NCI-H1092 (cell line): ENCODE data around the gene PPP6R2.

Experiments
- DNase-seq: peaks from one replicate; lab custom pipeline; 2025; lab: John Stamatoyannopoulos, UW

PPP6R2 gene

DNA sequence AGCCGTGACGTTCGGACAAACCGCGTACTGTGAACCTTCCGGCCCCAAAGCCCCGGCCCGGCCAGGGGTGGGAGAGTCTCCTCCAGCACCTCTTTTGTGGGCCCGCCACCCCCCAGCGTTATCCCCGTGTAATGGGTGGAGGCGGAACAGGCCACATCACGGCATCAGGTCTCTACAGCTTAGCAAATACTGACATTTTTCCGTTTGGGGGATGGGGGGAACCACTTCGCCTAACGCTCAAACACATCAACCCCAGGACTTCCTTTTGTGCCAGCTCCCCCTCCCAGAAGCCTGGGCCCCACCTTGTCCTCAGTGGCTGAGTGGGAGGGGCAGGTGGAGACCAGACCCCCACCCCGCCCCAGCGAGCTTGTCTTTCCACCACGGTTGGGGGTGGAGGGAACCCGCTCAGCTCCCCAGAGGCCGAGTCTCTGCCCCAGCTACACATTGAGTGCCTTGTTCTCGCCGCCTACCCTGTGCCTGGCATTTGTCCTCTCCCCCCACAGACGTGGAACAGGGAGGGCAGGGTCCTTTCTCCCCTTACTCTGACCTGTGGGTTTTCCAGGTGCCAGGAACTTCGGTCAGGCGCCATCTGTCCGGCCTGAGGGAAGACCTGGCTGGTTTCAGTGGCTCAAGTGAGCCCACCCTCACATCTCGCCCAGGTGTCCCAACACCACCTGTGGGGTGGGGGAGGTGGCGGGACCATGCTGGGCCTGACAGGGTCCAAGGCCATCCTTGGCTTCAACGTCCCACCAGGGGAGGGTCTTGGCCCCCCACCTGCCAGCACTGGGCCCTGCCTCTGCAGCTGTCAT is 102.1 kb downstream of the PPP6R2 start:
- DNase-seq, result no peak

DNA sequence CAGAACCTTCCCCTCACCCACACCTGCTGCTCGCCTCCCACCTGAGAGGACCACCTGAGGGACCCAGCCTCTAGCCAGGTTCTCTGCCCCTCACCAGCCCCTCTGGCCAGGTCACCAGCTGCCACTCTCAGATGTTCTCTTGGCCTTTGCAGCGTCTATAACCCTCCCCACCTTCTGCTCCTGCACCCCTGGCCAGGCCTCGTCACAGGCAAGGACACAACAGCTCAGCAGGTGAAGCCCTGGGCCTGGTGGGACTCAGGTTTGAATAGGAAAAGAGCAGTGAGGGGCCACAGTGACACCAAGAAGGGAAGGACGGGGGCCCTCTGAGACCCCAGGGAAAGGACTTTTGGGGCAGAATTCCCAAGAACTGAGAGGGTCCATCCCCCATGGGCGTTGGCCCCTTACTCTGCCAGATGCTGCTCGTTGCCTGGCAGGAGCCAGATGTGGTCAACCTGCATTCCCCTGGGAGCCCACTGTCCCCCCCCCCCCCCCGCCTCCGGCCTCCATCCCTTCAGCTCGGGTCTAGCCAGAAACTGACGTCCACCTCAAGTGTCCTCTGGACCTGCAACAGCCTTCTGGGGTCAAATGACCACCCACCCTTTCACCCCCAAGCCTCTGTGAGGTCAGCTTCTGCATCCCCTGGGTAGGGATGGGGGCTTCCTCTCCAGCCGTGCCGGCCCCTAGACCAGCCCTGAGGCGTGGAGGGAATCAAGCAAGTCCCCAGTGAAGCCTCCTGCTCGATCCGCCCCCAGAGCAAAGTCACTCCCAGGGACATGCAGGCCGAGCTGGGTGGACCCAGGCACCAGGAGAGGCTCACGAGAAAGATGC is 103.0 kb downstream of the PPP6R2 start:
- no peak for DNase-seq

DNA sequence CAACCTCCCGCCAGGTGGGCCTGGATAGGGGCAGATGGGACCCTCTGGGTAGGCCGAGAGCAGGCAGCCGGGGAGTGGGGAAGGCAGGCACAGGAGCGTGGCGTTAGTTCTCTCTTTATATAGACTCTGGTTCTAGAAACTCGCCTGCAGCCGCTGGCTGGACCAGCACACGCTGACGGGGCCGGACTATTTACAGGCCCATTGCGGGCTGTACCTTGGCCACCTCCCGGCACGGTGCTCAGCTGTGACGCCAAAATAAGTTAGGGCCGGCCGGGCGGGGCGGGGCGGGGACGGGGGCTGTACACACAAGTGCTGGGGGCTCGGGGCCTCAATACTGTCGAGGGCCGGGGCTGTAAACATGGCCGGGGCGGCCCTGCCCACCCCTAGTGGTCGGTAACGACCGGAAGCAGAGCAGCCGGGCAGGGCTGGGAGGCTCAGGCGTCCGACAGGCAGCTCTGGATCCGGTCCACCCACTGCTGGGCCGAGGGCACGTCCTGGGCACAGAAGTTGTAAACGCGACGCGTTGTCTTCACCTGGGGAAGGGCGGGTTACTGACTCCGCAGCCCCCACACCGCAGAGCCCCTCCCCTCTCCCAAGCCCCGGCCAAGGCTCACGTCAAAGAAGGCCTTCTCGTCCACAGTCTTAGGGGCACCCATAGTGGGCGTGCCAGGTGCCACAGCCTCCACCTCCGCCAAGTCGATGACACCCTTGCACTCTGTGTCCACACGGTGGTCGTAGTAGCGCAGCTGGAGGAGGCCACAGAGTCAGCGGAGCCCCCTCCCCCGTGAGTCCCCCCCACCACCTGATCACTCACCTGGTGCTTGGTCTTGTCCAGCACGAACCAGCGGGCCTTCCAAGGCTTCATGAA is 103.8 kb downstream of the PPP6R2 start:
- no peak for DNase-seq

DNA sequence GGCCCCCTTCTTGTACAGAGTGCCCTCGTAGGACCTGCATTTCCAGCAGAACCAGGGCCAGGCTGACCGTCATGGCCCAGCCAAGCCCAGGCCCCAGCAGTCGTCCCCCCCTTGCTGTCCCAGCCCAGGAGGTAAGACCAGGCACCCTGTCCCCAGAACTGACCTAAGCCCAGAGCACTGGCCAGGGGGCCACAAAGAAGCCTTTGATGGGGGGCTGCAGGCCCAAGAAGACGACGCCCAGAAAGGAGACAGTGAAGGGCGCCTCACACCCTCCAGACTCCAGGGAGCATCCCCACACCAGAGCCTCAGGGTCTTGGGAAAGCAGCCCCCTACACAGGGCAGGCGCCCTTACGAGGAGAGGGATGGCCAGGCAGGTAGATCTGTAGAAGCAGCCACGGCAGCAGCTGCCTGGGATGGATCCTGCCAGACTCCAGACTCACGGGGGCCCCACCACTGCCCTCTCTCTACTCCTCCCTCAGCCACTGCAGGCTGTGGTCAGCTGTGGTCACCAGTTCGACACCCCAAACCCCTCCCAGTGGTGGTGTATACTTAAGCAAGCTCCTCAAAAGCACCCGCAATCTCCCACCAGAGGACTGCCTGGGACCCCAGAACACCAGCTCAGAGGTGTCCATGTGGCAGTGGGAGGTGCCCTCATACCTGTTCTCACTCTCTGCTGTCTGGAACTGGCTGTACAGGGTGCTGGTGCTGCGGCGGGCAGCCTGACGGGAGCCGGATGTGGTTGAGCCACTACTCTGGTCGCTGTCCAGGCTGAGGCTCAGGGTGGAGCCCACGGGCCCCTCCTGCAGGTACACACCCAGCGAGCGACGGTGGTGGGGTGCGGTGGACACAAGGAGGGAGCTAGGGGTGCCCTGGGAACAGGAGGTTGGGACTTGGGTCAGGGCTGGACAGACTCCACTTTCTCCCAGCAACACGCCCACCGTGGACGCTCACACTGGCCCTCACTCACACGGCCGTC is 104.7 kb downstream of the PPP6R2 start:
- no peak for DNase-seq

DNA sequence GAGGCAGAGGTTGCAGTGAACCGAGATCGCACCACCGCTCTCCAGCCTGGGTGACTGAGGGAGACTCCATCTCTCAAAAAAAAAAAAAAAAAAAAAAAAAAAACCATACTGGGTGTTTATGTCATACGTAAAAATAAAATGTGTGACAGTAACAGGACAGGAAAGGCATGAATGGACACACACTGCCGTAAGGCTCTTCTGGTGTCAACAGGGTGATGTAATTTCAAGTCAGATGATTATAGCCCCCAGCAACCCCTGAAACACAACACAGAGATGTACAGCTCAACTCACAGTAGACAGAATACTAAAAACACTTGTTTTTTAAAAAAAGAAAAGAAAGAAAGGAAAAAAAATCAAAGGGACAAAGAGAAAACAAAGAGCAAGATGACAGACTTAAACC is 109.5 kb downstream of the PPP6R2 start:
- DNase-seq, result no peak

DNA sequence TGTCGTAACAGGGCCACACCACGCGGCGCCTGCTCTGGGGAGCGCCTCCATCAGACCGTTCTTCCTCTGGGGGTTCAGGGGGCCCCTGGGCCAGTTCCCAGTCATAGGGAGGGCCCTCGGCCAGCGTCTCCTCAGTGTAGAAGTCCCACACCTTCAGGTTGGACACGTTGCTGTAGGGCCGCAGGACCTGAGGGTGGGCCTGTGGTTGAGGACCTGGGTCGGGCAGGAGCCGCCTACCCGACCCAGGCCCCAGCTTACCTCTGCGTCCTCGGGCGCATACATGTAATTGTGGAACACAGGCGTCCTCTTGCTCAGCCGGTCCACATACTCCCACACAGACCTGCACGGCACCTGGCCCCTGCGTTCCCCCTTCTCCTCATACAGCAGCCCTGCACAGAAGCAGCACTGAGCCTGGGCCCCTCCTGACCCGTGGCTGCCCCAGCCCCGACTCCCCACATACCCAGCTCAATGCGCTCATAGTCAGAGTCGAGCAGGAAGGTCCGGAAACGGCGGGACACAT is 111.5 kb downstream of the PPP6R2 start:
- DNase-seq, result no peak

DNA sequence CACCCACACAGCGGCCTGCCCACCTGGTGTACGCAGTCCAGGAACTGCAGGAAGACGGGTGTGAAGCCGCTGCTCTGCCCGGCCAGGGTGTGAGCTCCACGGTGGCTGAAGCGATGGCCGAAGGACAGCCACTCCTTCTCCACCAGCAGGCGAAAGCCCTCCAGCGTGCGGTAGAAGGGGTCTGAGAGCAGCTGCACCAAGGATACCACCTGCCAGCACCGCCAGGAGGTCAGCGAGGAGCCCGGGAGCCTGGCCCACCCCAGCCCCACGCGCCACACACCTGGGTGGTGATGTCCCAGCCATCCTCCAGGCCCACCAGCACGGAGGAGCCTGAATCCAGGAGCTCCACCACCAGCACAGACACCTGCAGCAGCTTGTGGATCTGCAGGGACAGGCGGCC is 112.1 kb downstream of the PPP6R2 start:
- DNase-seq, result no peak

DNA sequence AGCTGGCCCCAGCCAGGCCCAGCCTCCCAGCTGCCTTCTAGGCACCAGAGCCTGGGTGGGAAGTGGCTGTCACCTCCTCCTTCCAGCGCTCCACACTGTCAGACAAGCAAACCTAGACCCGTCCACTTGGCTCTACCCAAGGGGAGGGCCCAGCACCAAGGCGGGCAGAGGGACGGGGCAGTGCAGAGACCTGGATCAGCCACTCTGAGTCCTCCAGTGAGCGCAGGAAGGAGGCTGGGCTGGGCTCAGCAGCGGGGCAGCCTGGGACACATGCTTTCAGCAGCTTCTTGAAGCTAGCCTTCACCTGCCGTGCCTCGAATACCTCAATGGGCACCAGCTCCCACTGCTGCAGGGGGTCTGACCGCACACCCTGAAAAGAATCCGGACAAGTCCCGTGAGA is 112.9 kb downstream of the PPP6R2 start:
- DNase-seq, result no peak

DNA sequence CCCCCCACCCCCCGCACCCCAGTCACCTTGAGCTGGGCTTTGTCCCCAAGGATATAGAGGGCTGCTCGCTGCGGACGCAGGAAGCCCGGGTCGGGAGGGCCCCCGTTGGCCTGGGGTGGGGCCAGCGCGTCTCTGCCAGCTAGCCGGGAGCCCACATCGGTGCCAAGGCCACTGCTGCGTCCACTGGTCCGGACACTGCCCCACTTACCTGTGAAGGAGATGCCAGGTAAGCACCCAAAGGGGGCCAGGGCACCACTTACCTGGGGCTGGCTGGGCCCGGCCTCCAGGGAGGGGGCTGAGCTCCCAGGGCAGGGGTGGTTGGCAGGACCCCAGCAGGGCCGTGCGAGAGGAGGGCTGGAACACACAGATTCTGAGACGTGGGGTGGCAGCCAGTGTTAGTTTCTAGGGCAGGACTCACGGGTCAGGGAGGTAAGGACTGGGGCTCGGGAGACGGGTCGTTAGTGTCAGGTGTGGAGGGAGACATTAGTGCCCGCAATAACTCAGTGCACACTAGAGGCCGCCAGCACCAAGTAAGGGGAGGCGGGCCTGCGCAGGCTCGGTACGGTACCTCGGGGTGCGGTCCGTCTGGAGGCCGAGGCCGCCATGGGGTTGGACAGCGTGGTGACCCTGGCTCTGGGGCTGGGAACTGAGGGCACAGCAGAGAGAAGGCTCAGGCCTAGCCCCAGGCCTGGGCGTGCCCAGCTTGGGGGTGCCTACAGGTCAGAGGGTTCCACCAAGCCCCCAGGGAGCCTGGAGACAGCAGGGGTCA is 113.5 kb downstream of the PPP6R2 start:
- no peak for DNase-seq

DNA sequence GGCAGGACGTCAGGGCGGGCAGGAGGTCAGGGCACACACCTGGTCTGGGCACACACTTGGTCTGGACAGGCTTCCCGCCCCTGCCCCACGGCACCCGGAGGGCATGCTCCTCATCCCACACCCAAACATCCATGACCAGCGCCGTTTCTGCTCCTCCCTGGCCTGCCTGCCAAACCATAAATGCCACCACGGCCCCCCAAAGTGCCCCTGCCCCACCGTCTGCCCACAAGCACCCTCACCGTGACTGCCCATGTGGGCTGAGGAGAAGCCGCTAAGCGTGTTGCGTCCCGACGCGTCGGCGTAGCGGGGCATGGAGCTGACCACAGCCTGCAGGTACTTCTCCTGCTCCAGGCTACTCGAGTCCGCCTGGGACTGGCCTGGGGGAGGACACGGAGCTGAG is 115.9 kb downstream of the PPP6R2 start:
- DNase-seq, result no peak

DNA sequence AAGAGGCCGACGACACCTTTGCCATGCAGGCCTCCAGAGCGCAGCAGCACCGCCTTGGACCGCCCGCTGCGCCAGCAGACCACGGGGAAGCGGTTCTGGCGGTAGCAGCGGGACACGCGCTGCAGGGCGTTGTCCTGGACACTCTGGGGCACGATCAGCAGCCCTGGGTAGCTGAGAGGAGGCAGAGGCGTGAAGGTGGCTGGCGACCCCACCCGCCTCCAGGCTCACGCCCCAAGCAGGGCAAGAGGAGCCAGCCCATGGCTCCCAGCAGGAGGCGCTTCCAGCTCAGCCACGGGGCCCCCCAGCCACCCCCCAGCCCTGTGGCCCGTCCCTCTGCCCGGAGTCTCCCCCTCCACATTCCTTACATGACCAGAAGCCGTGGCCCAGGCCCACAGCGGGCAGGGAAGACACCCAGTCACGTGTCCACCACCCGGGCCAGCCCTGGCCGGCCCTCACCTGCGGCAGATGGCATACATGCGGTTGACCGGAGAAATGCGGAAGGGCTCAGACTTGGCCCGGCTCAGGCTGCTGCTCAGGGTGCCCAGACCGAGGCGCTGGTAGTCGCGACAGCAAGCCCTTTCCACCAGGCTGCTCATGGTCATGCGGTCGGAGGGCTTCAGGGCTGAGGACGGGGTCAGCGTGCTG is 116.5 kb downstream of the PPP6R2 start:
- DNase-seq, result no peak

DNA sequence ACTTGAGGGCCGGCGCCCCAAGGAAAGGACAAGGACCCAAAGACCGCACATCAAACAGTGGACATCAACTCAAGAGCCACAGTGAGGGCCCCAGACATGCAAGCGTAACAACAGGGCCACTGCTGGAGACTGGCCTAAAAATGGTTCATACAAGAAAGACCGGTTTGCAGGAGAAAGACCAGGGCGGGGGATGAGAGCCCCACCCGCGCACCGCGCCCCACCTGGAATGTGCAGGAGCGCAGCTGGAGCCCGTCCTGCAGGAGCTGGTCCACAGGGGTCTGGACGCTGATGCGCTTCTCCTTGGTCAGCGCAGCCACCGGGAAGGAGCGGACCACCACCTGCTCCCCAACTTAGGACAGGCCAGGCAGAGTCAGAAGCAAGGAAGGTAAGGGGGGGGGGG is 117.8 kb downstream of the PPP6R2 start:
- no peak for DNase-seq

DNA sequence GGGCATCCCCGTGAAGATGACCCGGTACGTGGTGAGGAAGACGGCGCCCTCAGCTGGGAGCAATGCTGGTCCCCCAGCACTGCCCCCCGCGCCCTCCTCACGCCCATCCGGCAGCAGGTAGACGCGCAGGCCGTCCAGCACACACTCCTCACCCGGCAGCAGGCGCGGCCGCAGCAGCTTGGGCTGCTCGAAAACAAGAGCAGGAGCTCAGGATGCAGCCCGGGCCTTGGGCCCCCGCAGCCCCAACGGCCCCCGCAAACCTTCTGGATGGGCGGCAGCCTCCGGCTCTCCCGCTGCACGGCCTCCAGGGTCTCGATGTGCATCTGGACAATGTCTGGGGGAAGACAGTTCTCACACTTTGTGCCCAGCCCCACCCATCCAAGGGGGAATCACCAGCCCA is 118.4 kb downstream of the PPP6R2 start:
- no peak for DNase-seq

DNA sequence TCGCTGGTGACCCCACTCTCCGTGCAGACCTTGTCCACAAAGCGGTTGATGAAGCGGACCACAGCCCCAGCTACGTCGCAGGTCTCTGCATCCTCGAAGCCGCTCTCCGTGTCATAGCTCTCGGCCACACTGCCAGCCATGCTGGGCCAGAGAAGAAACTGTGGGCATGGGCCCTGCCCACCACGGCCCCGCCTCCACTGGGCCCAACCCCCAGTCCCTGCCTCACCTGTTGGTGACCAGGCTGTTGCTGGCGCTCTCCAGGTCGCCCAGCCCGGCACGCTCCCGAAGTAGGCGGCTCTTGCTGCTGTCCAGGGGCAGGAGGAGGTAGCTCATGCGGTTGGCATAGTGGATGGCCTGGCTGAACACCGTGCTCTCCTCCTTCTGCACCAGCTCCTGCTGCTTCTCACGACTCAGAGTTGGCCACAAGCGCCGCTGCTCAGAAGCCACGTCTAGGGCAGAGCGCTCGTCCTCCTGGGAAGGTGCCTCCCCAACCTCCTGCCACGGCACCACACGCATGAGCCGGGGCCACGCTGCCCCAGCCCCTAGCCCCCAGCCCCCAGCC is 118.9 kb downstream of the PPP6R2 start:
- DNase-seq, result no peak

DNA sequence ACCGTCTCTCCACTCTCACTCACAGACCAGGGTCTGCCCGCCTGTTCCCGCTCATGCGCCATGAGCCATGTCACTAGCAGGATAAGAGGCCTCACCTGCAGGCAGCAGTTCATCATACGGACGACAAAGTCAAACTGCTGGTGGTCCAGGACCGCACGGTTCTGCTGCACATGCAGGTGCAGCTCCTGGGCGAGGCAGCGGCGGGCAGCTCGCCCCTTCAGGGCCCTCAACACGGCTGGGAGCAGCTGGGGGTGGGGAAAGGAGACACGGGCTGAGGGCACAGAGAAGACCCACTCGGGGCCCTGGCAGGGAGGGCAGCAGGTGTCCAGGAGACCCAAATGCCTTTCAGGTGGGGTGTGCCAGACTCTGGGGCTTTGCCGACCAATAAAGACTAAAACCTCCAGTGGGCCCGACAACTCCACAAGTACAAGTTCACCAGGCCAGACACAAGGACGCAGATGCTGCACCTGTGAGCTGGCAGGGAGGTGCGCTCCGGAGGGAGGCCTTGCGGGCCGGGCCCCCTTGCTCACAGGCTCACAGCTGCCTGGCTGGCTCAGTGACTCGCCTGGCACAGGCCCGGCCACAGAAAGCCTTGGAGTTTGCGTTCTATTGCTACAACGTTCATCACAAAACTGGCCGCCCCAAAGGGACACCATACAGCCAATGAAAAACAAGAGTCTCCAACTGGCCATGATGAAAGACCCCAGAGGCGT is 120.2 kb downstream of the PPP6R2 start:
- DNase-seq, result no peak

DNA sequence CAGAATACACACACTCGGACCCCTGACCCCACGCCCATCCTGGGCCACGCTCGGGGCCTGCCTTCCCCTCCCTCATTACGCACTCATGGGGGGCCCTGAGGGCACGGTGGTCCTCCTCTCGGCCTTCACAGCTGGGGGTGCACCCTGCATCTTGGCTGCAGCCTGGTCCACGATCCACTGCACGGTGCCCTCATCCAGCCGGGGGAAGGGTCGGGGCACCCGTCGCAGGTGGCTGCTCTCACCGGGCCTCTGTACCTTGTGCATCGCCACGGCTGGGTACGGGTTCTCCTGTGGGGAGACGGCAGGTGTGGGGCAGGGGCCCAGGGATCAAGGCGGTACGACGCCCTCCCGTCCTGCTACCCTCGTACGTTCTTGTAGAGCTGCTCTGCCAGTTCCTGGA is 121.3 kb downstream of the PPP6R2 start:
- DNase-seq, result no peak

DNA sequence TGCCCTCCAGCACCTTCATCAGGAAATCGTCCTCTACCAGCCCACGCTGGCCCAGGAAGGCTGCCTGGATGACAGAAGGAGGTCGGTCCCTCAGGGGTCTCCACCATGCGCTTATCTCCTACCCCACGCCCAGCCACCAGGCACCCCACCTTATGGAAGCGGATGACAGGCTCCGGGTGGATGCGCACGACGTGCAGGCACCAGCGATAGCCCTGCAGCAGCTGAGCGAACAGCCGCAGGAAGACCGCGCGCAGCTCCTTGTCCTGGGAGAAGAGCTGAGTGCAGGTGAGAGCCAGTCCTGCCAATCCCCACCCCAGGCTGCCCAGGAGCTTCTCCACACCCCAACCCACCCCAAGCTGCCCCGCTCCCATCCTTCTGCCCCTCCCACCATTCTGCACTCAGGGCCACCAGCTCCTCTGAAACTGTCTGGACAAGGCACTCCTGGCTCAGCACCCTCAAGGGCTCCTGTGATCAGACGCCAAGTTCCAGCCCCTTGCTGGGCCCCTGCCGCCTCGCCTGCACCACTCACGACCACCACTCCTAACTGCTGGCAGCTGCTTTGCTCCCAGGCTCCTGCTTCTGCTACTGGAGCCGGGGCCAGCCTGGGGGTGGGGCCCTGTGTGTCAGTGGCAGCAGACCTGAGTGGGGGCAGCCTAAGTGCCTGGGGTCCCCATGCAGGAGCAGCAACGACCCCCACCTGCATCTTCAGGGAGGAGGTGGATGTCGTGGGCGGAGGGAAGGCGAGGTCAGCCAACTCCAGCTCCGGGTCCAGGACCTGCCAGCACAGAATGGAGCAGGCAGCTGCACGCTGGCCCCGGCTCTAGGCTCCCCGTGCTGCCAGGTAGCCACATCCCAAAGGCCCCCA is 122.2 kb downstream of the PPP6R2 start:
- no peak for DNase-seq

DNA sequence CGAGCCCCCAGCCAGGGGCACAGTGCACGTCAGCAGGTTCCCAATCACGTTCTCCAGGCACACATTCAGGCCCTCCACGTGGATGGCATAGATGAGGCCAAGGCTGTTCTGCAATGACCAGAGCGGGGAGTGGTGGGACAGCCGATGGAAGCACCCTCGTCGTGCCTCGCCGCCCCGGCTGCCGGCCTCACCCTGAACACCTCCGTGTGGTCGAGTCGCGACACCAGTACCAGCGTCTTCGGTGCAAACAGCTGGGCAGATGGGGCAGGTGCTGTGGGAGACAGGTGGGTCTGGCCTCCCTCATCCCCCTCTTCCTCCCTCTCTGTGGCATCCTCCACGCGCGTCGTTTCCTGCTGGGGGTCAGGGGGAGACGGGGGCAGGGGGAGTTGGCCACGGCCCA is 124.2 kb downstream of the PPP6R2 start:
- no peak for DNase-seq
